Mesothelial cell of epicardium (in vitro differentiated cells): ENCODE measurements around the gene CLCN4. TPM values are rescaled to one million over a fixed set of nuclear protein-coding genes. Genes with fewer than 3 reads are reported as not detected.

Experiments
- DNase-seq, 2 experiments: peaks; one replicate each; pipeline ENCODE4 v3.0.0; 2021; ENCODE audit warnings: low spot score in 2 of 2; ENCODE audit not compliant: unreplicated experiment in 2 of 2
- H3K27ac Mint-ChIP-seq: 2 replicates; pipeline ENCODE4 v1.8.0; 2021; ENCODE audit warnings: mixed read lengths
- H3K27me3 Mint-ChIP-seq: 2 replicates; pipeline ENCODE4 v1.8.0; 2021; ENCODE audit warnings: low read depth, mixed read lengths
- H3K36me3 Mint-ChIP-seq: 2 replicates; pipeline ENCODE4 v1.8.0; 2021; ENCODE audit warnings: mixed read lengths
- H3K4me1 Mint-ChIP-seq: 2 replicates; pipeline ENCODE4 v1.8.0; 2021; ENCODE audit warnings: mixed read lengths
- H3K4me3 Mint-ChIP-seq: 2 replicates; pipeline ENCODE4 v1.8.0; 2021; ENCODE audit warnings: mild to moderate bottlenecking, moderate library complexity, mixed read lengths
- H3K9me3 Mint-ChIP-seq: 2 replicates; pipeline ENCODE4 v1.8.0; 2021; ENCODE audit warnings: mixed read lengths
- total RNA-seq: library from RNA; stranded (reverse); gene quantifications from 3 replicates; pipeline ENCODE4 v1.2.1, GENCODE V29; 2021
- TF ChIP-seq, protein P1 (sequence below): fragments of 200-600 bp; sonication (generic); IDR thresholded peaks from one replicate; pipeline ENCODE4 v1.5.0; 2021; ENCODE audit warnings: antibody characterized with exemption; ENCODE audit not compliant: unreplicated experiment

Gene CLCN4
- total RNA-seq, 1 donor from 2014 or later: 8.6 TPM

DNA sequence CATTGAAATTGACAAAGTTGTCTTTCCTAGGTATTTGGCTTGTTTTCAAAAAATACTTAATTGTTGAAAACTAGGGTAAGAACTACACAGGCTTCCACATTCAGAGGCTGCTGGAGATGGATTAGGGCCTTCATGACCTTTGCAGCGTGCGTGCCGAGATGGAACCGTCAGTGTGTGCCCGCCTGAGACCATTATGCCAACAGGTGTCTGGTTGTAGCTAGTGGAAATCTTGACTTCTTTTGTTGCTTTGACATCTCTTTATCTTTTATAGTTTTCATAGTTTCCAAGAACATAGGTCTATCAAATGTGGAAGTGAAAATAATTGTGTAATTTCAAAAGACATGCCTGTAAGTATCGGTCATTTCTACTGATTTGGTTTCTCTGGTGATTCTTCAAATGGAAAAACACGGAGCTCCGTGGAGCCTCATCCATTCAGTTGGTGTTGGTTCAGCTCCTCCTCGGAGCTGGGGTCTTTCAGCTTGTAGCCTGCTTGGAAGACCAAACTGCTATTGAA, 38.9 kb upstream of the CLCN4 start:
- no peak for DNase-seq
- Mint-ChIP-seq H3K36me3 (peaks cover 53% of the 10 kb centered on the region), H3K27ac (no peak overlapping the region), H3K4me3 (no peak overlapping the region), H3K9me3 (peaks cover 35% of the 10 kb centered on the region), H3K4me1 (no peaks in the 10 kb centered on the region), H3K27me3 (no peaks in the 10 kb centered on the region)
- TF ChIP-seq, protein P1, sequence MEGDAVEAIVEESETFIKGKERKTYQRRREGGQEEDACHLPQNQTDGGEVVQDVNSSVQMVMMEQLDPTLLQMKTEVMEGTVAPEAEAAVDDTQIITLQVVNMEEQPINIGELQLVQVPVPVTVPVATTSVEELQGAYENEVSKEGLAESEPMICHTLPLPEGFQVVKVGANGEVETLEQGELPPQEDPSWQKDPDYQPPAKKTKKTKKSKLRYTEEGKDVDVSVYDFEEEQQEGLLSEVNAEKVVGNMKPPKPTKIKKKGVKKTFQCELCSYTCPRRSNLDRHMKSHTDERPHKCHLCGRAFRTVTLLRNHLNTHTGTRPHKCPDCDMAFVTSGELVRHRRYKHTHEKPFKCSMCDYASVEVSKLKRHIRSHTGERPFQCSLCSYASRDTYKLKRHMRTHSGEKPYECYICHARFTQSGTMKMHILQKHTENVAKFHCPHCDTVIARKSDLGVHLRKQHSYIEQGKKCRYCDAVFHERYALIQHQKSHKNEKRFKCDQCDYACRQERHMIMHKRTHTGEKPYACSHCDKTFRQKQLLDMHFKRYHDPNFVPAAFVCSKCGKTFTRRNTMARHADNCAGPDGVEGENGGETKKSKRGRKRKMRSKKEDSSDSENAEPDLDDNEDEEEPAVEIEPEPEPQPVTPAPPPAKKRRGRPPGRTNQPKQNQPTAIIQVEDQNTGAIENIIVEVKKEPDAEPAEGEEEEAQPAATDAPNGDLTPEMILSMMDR: no peak

DNA sequence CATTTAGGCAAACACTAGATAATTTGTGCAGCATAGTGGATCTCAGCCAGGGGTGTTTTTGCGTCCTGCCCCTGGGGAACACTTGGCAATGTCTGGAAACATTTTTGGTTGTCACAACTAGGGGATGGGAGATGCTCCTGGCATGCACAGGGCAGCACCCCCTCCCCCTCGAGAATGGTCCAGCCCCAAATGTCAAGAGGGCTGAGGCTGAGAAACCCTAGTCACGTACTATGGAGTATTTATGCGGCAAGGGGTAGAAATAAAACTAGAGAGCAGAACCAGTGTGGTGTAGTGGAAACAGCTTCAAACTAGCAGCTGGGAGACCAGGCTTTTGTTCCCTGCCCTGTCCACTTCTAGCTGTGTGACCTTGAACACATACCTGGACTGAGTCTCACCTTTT, 38.2 kb upstream of the CLCN4 start:
- TF ChIP-seq, protein P1: no peak
- Mint-ChIP-seq H3K4me3 (no peak overlapping the region), H3K27ac (no peak overlapping the region), H3K27me3 (no peaks in the 10 kb centered on the region), H3K4me1 (no peaks in the 10 kb centered on the region), H3K9me3 (peaks cover 31% of the 10 kb centered on the region), H3K36me3 (peaks cover 52% of the 10 kb centered on the region)
- DNase-seq: no peak

DNA sequence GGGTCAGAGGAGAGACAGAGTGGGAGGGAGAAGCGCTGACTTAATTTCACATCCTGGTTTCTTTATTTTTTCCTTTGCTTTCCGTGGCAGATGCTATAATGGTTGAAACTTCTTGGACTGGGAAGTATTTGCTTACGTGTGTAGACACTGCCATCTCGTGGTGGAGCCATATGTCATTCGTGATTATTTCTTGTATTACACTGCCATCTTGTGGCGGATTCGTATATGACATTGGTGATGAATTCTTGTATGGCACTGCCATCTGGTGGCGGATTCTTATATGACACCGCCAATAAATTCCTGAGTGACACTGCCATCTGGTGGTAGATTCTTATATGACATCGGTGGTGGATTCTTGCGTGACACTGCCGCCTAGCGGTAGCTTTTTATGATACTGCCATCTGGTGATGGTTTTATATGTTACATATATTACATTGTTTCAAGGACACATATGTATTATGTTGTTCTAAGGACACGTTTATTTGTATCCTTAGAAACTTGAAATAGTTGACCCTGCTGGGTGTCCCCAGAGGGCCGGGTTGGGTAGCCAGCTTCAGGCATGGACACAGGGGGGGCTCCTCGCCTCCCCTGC, 37.3 kb upstream of the CLCN4 start:
- TF ChIP-seq, protein P1: peak; percentile 100

DNA sequence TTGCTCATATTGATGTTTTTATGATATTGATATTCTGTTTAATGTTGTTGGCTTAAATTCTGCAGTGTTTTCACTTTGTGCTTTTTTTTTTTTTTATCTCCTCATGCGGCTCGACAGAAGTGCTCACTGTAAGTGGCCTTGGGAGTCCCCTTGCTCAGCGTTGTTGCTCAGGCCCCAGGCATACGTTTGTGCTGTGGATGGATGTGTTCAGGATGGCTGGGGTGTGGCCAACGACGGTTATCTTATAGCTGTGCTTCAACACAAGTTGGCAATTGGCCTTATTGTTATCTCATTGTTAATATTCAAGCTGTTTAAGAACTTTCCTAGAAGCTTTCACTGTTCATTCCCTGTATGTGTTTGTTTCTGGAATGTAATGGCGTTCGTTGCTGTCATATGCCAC, 36.4 kb upstream of the CLCN4 start:
- Mint-ChIP-seq H3K27me3 (no peaks in the 10 kb centered on the region), H3K27ac (no peak overlapping the region), H3K4me1 (no peaks in the 10 kb centered on the region), H3K4me3 (no peak overlapping the region), H3K36me3 (peaks cover 58% of the 10 kb centered on the region), H3K9me3 (peaks cover 35% of the 10 kb centered on the region)
- TF ChIP-seq, protein P1: no peak
- no peak for DNase-seq

More for the DNA sequence above, 37.3 kb upstream of the CLCN4 start:
- Mint-ChIP-seq H3K9me3 (peaks cover 31% of the 10 kb centered on the region), H3K27ac (peak overlapping the region; percentile 43), H3K36me3 (peaks cover 52% of the 10 kb centered on the region), H3K27me3 (no peaks in the 10 kb centered on the region), H3K4me3 (no peak overlapping the region), H3K4me1 (no peaks in the 10 kb centered on the region)
- DNase-seq: peak; percentile 48 to 74

DNA sequence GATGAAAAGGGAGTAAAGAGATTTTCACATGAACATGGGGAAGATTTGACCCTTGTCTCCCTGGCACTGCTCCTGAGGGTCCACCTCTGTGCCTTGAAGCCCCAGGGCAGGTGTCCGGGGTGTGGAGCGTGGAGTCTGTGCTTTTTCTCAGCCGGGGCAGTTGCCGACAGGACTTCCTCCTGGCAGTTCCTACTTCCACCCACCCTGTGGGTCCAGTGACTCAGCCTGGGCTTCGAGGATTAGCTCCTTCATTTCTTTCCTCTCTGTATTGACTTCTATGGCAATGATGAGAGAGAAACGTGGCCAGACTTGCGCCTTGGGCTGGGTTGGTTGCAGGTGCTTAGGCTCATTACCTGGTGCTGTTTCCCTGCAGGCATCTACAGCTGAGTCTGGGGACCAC, 35.9 kb upstream of the CLCN4 start:
- H3K27me3 Mint-ChIP-seq: no peaks in the 10 kb centered on the region
- H3K4me3 Mint-ChIP-seq: no peak overlapping the region
- H3K36me3 Mint-ChIP-seq: peaks cover 58% of the 10 kb centered on the region
- no peak for DNase-seq
- H3K27ac Mint-ChIP-seq: no peak overlapping the region
- TF ChIP-seq, protein P1: no peak
- H3K9me3 Mint-ChIP-seq: peaks cover 35% of the 10 kb centered on the region
- H3K4me1 Mint-ChIP-seq: no peaks in the 10 kb centered on the region

DNA sequence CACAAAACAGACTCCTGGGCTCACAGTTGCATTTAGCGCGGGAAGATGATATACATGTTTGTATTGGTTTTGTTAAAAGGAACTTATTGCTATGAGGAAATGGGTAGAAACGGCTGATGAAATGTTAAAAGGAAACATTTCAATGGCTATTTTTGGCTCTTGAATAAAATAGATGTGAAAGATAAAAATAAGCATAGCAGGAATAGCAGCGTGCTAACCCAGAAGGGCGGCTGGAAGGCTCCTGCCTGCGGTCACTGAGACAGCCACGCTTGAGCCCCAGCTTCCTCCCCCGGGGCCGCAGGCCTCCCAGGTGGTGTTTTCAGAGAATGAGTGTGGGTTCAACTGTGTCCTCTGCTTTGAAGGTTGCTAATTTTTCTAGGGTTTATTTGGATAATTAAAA, 35.0 kb upstream of the CLCN4 start:
- H3K9me3 Mint-ChIP-seq: peaks cover 33% of the 10 kb centered on the region
- H3K27ac Mint-ChIP-seq: no peak overlapping the region
- no peaks in the 10 kb centered on the region for H3K4me1 Mint-ChIP-seq
- no peak overlapping the region for H3K4me3 Mint-ChIP-seq
- DNase-seq: no peak
- peaks cover 57% of the 10 kb centered on the region for H3K36me3 Mint-ChIP-seq
- no peaks in the 10 kb centered on the region for H3K27me3 Mint-ChIP-seq
- TF ChIP-seq, protein P1: no peak
